ENCODE measurements around the gene INO80B. TPM values are rescaled to one million over a fixed set of nuclear protein-coding genes. Genes with fewer than 3 reads are reported as not detected.

Gene INO80B
- total and polyA plus RNA-seq, 9 of the 15 experiments (the other 6 are each of a cell fraction or from before 2014, with no cell fraction given): 0.41 to 22.6 (median 9.0) TPM

GRCh38 chr2:74495440-74495839 is 40.6 kb downstream of the INO80B start:
- no peak overlapping the region for H3K4me2 ChIP-seq (ENCODE audit: insufficient read depth, low read length)
- no peak overlapping the region for H3K9ac ChIP-seq (ENCODE audit: insufficient read depth in 1 of 2, low read depth in 2 of 2, low read length in 2 of 2)
- peaks cover 4 to 28% of the 10 kb centered on the region in 2 experiments; a peak in 4 of 5 replicates for H3K4me1 ChIP-seq (replicated peaks in 1 of 2; ENCODE audit: control insufficient read depth in 2 of 2, insufficient read depth in 2 of 2, low read length in 2 of 2)
- H3K36me3 ChIP-seq (ENCODE audit: control insufficient read depth, insufficient read depth, low read length): peaks cover 40% of the 10 kb centered on the region; the same call in 2 of the 3 replicates
- DNase-seq (ENCODE audit: extremely low read depth in 1 of 4, low spot score in 3 of 4): no peak
- H3K4me3 ChIP-seq: no peak overlapping the region
- ATAC-seq: no peak
- intact Hi-C loops (cut with micrococcal nuclease) (no loop called here), in situ Hi-C loops (cut with MboI) (no loop called here)
- ChIA-PET POLR2A (interaction anchor here (0.6 to 1.4 kb wide), 3 partner anchors 9 to 87 kb away, joined by 3 to 4 read pairs (median 3); partner anchors contain the start of genes CCDC142 and TTC31), CTCF (ENCODE audit: low intra/inter-chr PET ratio) (no interaction called here)
- 57% methylated on average over 1 of the region's 1 CpG for WGBS (ENCODE audit: insufficient coverage, low coverage, missing lambda C conversion rate)
- no peak overlapping the region for H3K27ac ChIP-seq (ENCODE audit: extremely low read depth, low read depth, low read length)
- no peaks in the 10 kb centered on the region for H3K27me3 ChIP-seq (ENCODE audit: control insufficient read depth in 2 of 2, insufficient read depth in 2 of 2, low read length in 2 of 2)
- BruUV-seq (replicated peaks): no TSS peak
- H3K79me2 ChIP-seq (ENCODE audit: control insufficient read depth, insufficient read depth, low read length): no peaks in the 10 kb centered on the region
- H2AFZ ChIP-seq (ENCODE audit: low read depth, low read length): no peak overlapping the region
- H3K9me1 ChIP-seq (ENCODE audit: control insufficient read depth, insufficient read depth, low read length): no peaks in the 10 kb centered on the region
- peak; percentile 72 for FAIRE-seq
- no peaks in the 10 kb centered on the region for H3K9me3 ChIP-seq (replicated peaks; ENCODE audit: control insufficient read depth, insufficient read depth, low read depth, low read length)
- no peaks in the 10 kb centered on the region for H4K20me1 ChIP-seq (replicated peaks; ENCODE audit: control insufficient read depth, insufficient read depth, low read length)
- TF ChIP-seq TFE3 (CRISPR knock-in tag; IDR thresholded peaks at IDR 0.05) (peak; percentile 68), BDP1 (IDR thresholded peaks at IDR 0.05; ENCODE audit: insufficient read depth, insufficient read length) (no peak), HIVEP1 (CRISPR knock-in tag; IDR thresholded peaks at IDR 0.05) (no peak), TOE1 (IDR thresholded peaks at IDR 0.05; ENCODE audit: borderline replicate concordance) (peak; percentile 55; the same call in 1 of the 2 replicates), TOE1 (CRISPR knock-in tag; IDR thresholded peaks at IDR 0.05; ENCODE audit: borderline replicate concordance, low read depth) (no peak), HDAC8 (tag; IDR thresholded peaks at IDR 0.05) (no peak), HMG20A (CRISPR knock-in tag; conservative IDR thresholded peaks at IDR 0.05) (no peak), ZNF41 (CRISPR knock-in tag; conservative IDR thresholded peaks at IDR 0.05) (no peak), USF2 (CRISPR knock-in tag; IDR thresholded peaks at IDR 0.05) (peak; percentile 36; the same call in 1 of the 2 replicates), ZEB2 (IDR thresholded peaks at IDR 0.05) (no peak), NUFIP1 (IDR thresholded peaks at IDR 0.05; ENCODE audit: partially characterized antibody) (no peak), BCLAF1 (IDR thresholded peaks at IDR 0.05; ENCODE audit: borderline replicate concordance in 1 of 2, control insufficient read depth in 1 of 2, low read depth in 2 of 2, low read length in 1 of 2) (no peak), ZNF584 (CRISPR knock-in tag; IDR thresholded peaks at IDR 0.05; ENCODE audit: low read depth) (no peak), FOXK2 (conservative IDR thresholded peaks at IDR 0.05 in 1 of 2, IDR thresholded peaks at IDR 0.05 in 1 of 2; ENCODE audit: low read depth in 2 of 2) (no peak), ZNF561 (CRISPR knock-in tag; conservative IDR thresholded peaks at IDR 0.05) (no peak), PCBP1 (IDR thresholded peaks at IDR 0.05; ENCODE audit: low read depth, low read length, poor library complexity, severe bottlenecking) (no peak), HNRNPK (IDR thresholded peaks at IDR 0.05; ENCODE audit: low read depth, low read length, poor library complexity, severe bottlenecking) (no peak), ZNF274 (IDR thresholded peaks at IDR 0.05; ENCODE audit: borderline replicate concordance, low read depth, low read length) (no peak)

All from K562 (cell line).